CD8-positive, alpha-beta T cell (primary cell): ENCODE measurements around the gene C6orf163. TPM values are rescaled to one million over a fixed set of nuclear protein-coding genes. Genes with fewer than 3 reads are reported as not detected.

ENCODE experiments used
- total RNA-seq, 46 experiments: library from RNA in 2 of 46; stranded (reverse) in 2 of 46; gene quantifications; one replicate each; pipeline ENCODE4 v1.2.3 and lab custom pipeline; 2021 to 2026

The C6orf163 gene
- total RNA-seq, 2 experiments from 2014 or later = 0.71 to 1.1 TPM

Other genes with a start within 250 kb of the C6orf163 start
- not detected for gene CGA, start 249.7 kb upstream of the C6orf163 start, total RNA-seq
- 10 to 100 TPM; 82.6 to 87.6 TPM for gene ZNF292, start 189.2 kb upstream of the C6orf163 start, total RNA-seq
- gene SMIM8, start 22.2 kb upstream of the C6orf163 start, total RNA-seq = 1 to 10 TPM; 4.2 TPM
- gene GJB7, start 15.5 kb upstream of the C6orf163 start, total RNA-seq = not detected
- gene CFAP206, start 63.2 kb downstream of the C6orf163 start, total RNA-seq = not detected
- 1 to 10 TPM; 4.3 to 4.9 TPM for gene SLC35A1, start 128.2 kb downstream of the C6orf163 start, total RNA-seq
- 10 to 100 TPM; 15.8 to 20.4 TPM for gene RARS2, start 245.2 kb downstream of the C6orf163 start, total RNA-seq
- 1 to 10 TPM; 9.4 to 9.9 TPM for gene ORC3, start 245.3 kb downstream of the C6orf163 start, total RNA-seq